ENCODE measurements around the gene GNG13. TPM values are rescaled to one million over a fixed set of nuclear protein-coding genes. Genes with fewer than 3 reads are reported as not detected.
"Not testable (repeated sequence)": the region's sequence is repeated elsewhere in the genome, so short reads cannot be mapped to it uniquely, and the experiment has no call there.

The GNG13 gene
- total and polyA plus RNA-seq, 2 experiments from 2014 or later, result not detected

DNA sequence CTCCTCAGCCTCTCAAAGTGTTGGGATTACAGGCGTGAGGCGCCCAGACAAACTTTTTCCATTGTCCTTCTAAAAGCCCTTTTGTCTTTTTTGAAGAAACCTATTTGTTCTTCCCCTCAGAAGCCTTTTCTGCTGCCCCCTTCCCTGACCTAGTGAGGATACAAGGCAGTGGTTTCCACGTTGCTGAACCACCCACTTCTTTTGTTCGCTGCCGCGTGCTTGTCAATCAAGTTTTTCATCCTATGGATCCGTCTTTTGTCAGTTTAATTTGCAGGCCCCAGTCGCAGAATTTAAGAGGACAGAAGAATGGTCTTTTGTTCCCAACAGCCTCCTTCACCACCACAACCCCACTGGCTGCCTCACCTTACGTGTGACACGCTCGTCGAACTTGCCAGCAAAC lies 20.2 kb upstream of the GNG13 start:
- Histone ChIP-seq H4K20me1 (ENCODE audit: insufficient read depth) (no peaks in the 10 kb centered on the region), H3K36me3 (ENCODE audit: low read depth) (no peaks in the 10 kb centered on the region), H3K9me3 (ENCODE audit: low read depth) (no peaks in the 10 kb centered on the region), H3K27me3 (replicated peaks; ENCODE audit: insufficient read depth) (peaks cover 27% of the 10 kb centered on the region), H2AFZ (no peak overlapping the region), H3K9me2 (ENCODE audit: insufficient read depth) (no peaks in the 10 kb centered on the region), H3K4me1 (ENCODE audit: insufficient read depth) (peaks cover under 1% of the 10 kb centered on the region; the same call in 1 of the 2 replicates), H3F3A (ENCODE audit: insufficient read depth) (no peaks in the 10 kb centered on the region), H3K79me2 (ENCODE audit: insufficient read depth) (no peaks in the 10 kb centered on the region), H3K4me3 (no peak overlapping the region), H3K4me2 (ENCODE audit: unreplicated experiment) (no peak overlapping the region), H3K27ac (no peak overlapping the region), H3K9ac (no peak overlapping the region)
- in situ Hi-C loops (cut with MboI), result loop anchor here (25.0 kb wide), 1 partner anchor 242 kb away; the partner anchor contains the start of gene SSTR5
- no peak for TF ChIP-seq EZH2phosphoT487 (IDR thresholded peaks at IDR 0.05; ENCODE audit: insufficient read depth, low read depth)
- no peak for TF ChIP-seq EZH2 (IDR thresholded peaks at IDR 0.05; ENCODE audit: insufficient read depth, poor library complexity, severe bottlenecking)
- no peak for DNase-seq
- 88 to 90% methylated on average over 12 of the region's 12 CpGs for WGBS, 2 experiments (ENCODE audit: low coverage in 1 of 2, low lambda C conversion rate in 2 of 2, missing lambda C conversion rate in 2 of 2)

DNA sequence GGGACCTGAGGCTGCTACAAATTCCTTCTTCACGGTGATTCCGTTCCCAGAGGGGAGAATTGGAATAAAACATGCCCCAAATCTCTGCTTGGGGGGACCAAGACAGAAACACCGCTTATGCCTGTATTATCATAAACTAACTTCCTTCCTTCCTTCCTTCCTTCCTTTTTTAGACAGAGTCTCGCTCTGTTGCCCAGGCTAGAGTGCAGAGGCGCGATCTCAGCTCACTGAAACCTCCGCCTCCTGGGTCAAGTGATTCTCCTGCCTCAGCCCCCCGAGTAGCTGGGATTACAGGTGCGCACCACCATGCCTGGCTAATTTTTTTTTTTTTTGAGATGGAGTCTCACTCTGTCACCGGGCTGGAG lies 19.5 kb upstream of the GNG13 start:
- in situ Hi-C loops (cut with MboI), result loop anchor here (25.0 kb wide), 1 partner anchor 242 kb away; the partner anchor contains the start of gene SSTR5
- H3K27ac ChIP-seq; H2AFZ ChIP-seq; H3F3A ChIP-seq (ENCODE audit: insufficient read depth); H3K9me2 ChIP-seq (ENCODE audit: insufficient read depth); H3K4me2 ChIP-seq (ENCODE audit: unreplicated experiment); DNase-seq; H4K20me1 ChIP-seq (ENCODE audit: insufficient read depth); H3K79me2 ChIP-seq (ENCODE audit: insufficient read depth); H3K9ac ChIP-seq; H3K4me3 ChIP-seq; H3K36me3 ChIP-seq (ENCODE audit: low read depth); H3K9me3 ChIP-seq (ENCODE audit: low read depth); H3K4me1 ChIP-seq (ENCODE audit: insufficient read depth): not testable (repeated sequence)
- peaks cover 21% of the 10 kb centered on the region; the same call in 1 of the 2 replicates for H3K27me3 ChIP-seq (replicated peaks; ENCODE audit: insufficient read depth)
- 61 to 65% methylated on average over 9 to 10 of the region's 10 CpGs for WGBS, 2 experiments (ENCODE audit: low coverage in 1 of 2, low lambda C conversion rate in 2 of 2, missing lambda C conversion rate in 2 of 2)

DNA sequence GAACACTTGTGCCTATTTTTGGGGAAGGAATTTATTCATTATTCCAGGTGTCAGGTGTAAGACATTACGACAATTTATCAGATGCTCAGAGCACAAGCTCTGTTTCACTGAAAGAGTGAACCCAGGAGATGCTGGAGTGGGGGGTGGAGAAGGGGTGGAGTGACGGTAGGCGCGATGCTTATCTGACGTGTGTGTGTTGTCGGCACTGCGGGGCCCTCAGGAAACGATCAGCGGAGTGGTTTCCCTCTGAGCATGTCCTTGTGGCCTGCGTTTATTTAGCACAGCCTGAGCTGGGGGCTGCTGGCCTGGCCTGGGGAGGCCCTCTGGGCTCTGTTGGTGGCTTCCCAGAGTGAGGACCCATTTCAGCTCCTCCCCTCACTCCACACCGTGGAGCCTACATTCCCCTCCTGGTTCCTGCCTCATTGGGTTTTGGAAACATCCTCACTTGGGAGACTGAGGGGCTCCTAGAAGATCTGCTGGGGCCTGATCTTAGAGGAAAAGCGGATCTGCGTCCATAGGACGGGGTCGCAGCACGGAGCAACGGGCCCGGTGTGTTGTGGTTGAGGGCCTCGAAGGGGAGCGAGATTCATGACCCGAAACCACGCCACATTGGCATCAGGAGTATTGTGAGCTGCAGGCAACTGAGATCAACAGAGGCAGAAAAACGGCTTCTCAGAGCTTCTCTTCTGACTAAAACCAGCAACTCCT lies 19.0 kb upstream of the GNG13 start:
- in situ Hi-C loops (cut with MboI), result loop anchor here (25.0 kb wide), 1 partner anchor 243 kb away; the partner anchor contains the start of gene SSTR5
- Histone ChIP-seq H3K9ac (no peak overlapping the region), H3K27ac (no peak overlapping the region), H3K27me3 (replicated peaks; ENCODE audit: insufficient read depth) (peaks cover 17% of the 10 kb centered on the region; the same call in 1 of the 2 replicates), H3K9me2 (ENCODE audit: insufficient read depth) (no peaks in the 10 kb centered on the region), H2AFZ (no peak overlapping the region), H3K79me2 (ENCODE audit: insufficient read depth) (no peaks in the 10 kb centered on the region), H3K4me2 (ENCODE audit: unreplicated experiment) (no peak overlapping the region), H4K20me1 (ENCODE audit: insufficient read depth) (no peaks in the 10 kb centered on the region), H3F3A (ENCODE audit: insufficient read depth) (0 out of 2 replicates have a peak, but pooled peaks cover 5% of the 10 kb centered on the region), H3K4me3 (no peak overlapping the region), H3K9me3 (ENCODE audit: low read depth) (no peaks in the 10 kb centered on the region), H3K4me1 (ENCODE audit: insufficient read depth) (peaks cover 13% of the 10 kb centered on the region), H3K36me3 (ENCODE audit: low read depth) (no peaks in the 10 kb centered on the region)
- no peak for TF ChIP-seq EZH2 (IDR thresholded peaks at IDR 0.05; ENCODE audit: insufficient read depth, poor library complexity, severe bottlenecking)
- TF ChIP-seq EZH2phosphoT487 (IDR thresholded peaks at IDR 0.05; ENCODE audit: insufficient read depth, low read depth), result no peak
- 54% methylated on average over 23 of the region's 23 CpGs for WGBS, 2 experiments (ENCODE audit: low coverage in 1 of 2, low lambda C conversion rate in 2 of 2, missing lambda C conversion rate in 2 of 2)
- DNase-seq, result no peak

DNA sequence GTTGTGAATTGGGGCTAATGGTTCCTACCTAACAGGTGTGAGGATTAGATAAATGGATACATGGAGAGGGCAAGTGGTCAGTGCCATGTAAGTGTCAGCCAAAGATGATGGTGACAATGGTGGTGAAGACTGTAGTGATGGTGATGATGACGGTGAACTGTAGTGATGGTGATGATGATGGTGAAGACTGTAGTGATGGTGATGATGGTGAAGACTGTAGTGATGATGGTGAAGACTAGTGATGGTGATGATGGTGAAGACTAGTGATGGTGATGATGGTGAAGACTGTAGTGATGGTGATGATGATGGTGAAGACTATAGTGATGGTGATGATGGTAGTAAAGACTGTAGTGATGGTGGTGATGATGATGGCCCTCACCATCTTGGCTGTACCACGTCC lies 18.1 kb upstream of the GNG13 start:
- H3K27ac ChIP-seq, result no peak overlapping the region
- TF ChIP-seq EZH2 (IDR thresholded peaks at IDR 0.05; ENCODE audit: insufficient read depth, poor library complexity, severe bottlenecking) (no peak), EZH2phosphoT487 (IDR thresholded peaks at IDR 0.05; ENCODE audit: insufficient read depth, low read depth) (no peak)
- no peak overlapping the region for H2AFZ ChIP-seq
- 0 out of 2 replicates have a peak, but pooled peaks cover 5% of the 10 kb centered on the region for H3F3A ChIP-seq (ENCODE audit: insufficient read depth)
- no peaks in the 10 kb centered on the region for H4K20me1 ChIP-seq (ENCODE audit: insufficient read depth)
- no peaks in the 10 kb centered on the region for H3K36me3 ChIP-seq (ENCODE audit: low read depth)
- in situ Hi-C loops (cut with MboI), result loop anchor here (25.0 kb wide), 1 partner anchor 244 kb away; the partner anchor contains the start of gene SSTR5
- H3K9ac ChIP-seq, result no peak overlapping the region
- no peak overlapping the region for H3K4me3 ChIP-seq
- H3K4me1 ChIP-seq (ENCODE audit: insufficient read depth), result peaks cover 21% of the 10 kb centered on the region
- H3K9me3 ChIP-seq (ENCODE audit: low read depth), result no peaks in the 10 kb centered on the region
- no peak overlapping the region for H3K4me2 ChIP-seq (ENCODE audit: unreplicated experiment)
- DNase-seq, result no peak
- no peaks in the 10 kb centered on the region for H3K9me2 ChIP-seq (ENCODE audit: insufficient read depth)
- WGBS, 2 experiments (ENCODE audit: low coverage in 1 of 2, low lambda C conversion rate in 2 of 2, missing lambda C conversion rate in 2 of 2), result 26 to 28% methylated on average over 2 of the region's 2 CpGs
- H3K27me3 ChIP-seq (replicated peaks; ENCODE audit: insufficient read depth), result peaks cover 17% of the 10 kb centered on the region; the same call in 1 of the 2 replicates
- no peaks in the 10 kb centered on the region for H3K79me2 ChIP-seq (ENCODE audit: insufficient read depth)
